Loucy (cell line): ENCODE results near the gene PLEKHA7.

Experiments used
- CTCF ChIP-seq: fragments of 200-600 bp; sonication (generic); conservative IDR thresholded peaks from 2 replicates; pipeline ENCODE4 v1.5.1; 2014; ENCODE audit warnings: mild to moderate bottlenecking, antibody characterized with exemption, low read length
- EZH2phosphoT487 ChIP-seq: fragments of 200-600 bp; IDR thresholded peaks from 2 replicates; pipeline ENCODE4 v1.6.1; 2018; ENCODE audit warnings: antibody characterized with exemption, mild to moderate bottlenecking, moderate library complexity, borderline replicate concordance

- TF ChIP-seq CTCF (no peak), EZH2phosphoT487 (no peak)
These were observed 9.6 kb downstream of the PLEKHA7 start for GRCh38 chr11:17004486-17005148.
